Measurements from ENCODE around the gene DLGAP3.

Gene DLGAP3

DNA sequence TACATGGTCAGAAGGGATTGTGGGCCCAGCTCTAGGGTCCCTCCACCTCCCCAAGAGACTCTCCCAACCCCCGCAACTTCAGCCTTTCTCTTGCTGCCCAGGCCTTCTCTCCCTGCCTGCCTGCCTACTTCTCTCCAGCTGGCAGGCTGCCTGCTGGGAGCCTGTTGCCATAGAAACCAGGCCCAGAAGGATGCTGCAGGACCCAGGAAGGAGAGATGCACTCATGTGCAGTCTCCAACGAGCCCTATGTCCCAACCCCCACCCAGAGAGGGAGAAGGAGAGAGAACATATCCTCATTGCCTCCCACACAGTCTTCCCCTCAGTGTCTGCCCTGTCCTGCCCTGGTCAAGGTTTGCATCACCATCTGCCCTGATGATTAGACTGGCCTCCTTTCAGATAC, 59.1 kb downstream of the DLGAP3 start:
- peak overlapping the region; percentile 5 for H3K9ac ChIP-seq (ENCODE audit: low read depth, low read length, poor library complexity)
- DNase-seq (ENCODE audit: low spot score) = no peak
- H2AFZ ChIP-seq (ENCODE audit: low read length) = no peak overlapping the region
- H3K23ac ChIP-seq (ENCODE audit: low read depth, low read length, poor library complexity) = no peak overlapping the region
- H3K18ac ChIP-seq (ENCODE audit: low read length) = no peak overlapping the region
- no peak overlapping the region for H4K8ac ChIP-seq (ENCODE audit: low read depth, low read length)
- no peaks in the 10 kb centered on the region for H3K79me1 ChIP-seq (ENCODE audit: low read depth, low read length)
- H2BK120ac ChIP-seq (ENCODE audit: low read depth, low read length) = no peak overlapping the region
- H4K91ac ChIP-seq (ENCODE audit: low read depth, low read length, poor library complexity) = no peak overlapping the region
- no peak overlapping the region for H2BK12ac ChIP-seq (ENCODE audit: low read length)
- no peak overlapping the region for H2BK5ac ChIP-seq (ENCODE audit: low read length)
- peaks cover 0 to 19% (median 4%) of the 10 kb centered on the region in 3 experiments for H3K27me3 ChIP-seq (ENCODE audit: control insufficient read depth in 3 of 3, insufficient read depth in 3 of 3, low read depth in 1 of 3, low read length in 3 of 3)
- H3K4me3 ChIP-seq (ENCODE audit: low read length in 2 of 2) = peak overlapping the region in 1 of 2 donors; percentile 48
- peaks cover 0 to 1% of the 10 kb centered on the region in 2 donors for H3K4me1 ChIP-seq (ENCODE audit: control insufficient read depth in 2 of 2, insufficient read depth in 1 of 2, low read depth in 1 of 2, low read length in 2 of 2)
- no peak overlapping the region for H3K27ac ChIP-seq (replicated peaks; ENCODE audit: low read length)
- no peak overlapping the region for H2AK5ac ChIP-seq (ENCODE audit: low read depth, low read length)
- H3K4ac ChIP-seq (ENCODE audit: low read length) = no peak overlapping the region
- H2BK15ac ChIP-seq (ENCODE audit: low read length) = no peak overlapping the region
- no peak overlapping the region for H3K14ac ChIP-seq (ENCODE audit: low read length)
- no peaks in the 10 kb centered on the region for H3K36me3 ChIP-seq (replicated peaks in 1 of 2; ENCODE audit: control insufficient read depth in 2 of 2, insufficient read depth in 2 of 2, low read length in 2 of 2)
- no peaks in the 10 kb centered on the region for H3K9me3 ChIP-seq (replicated peaks in 1 of 2; ENCODE audit: control insufficient read depth in 2 of 2, insufficient read depth in 1 of 2, low read depth in 1 of 2, low read length in 2 of 2)
- no peak overlapping the region for H3K4me2 ChIP-seq (ENCODE audit: insufficient read depth, low read length, poor library complexity, severe bottlenecking)
- no CpG with 5 or more reads among the region's 2 CpGs for WGBS, 2 donors (ENCODE audit: extremely low coverage in 2 of 2, insufficient read length in 2 of 2, insufficient replicate concordance in 1 of 2)

DNA sequence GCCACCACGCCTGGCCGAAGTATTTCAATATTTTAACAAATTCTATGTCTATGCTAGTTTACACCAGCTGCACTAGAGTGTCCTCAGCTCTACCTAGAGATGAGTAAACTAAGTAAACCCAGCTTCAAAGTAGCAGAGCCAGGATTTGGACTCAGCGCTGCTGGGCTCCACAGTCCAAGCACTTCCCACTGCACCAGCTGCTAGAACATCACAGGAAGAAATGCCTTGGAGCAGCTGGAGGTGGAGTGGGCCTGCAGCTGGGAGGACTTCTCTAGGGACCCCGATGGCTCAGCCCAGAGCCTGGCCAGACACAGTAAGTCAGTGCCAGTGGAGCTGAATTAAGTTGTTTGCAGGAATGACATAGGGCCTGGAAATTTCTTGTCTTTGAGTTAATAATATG, 59.7 kb downstream of the DLGAP3 start:
- H3K36me3 ChIP-seq (replicated peaks in 1 of 2; ENCODE audit: control insufficient read depth in 2 of 2, insufficient read depth in 2 of 2, low read length in 2 of 2) = no peaks in the 10 kb centered on the region
- no peak overlapping the region for H2BK120ac ChIP-seq (ENCODE audit: low read depth, low read length)
- no peak overlapping the region for H3K18ac ChIP-seq (ENCODE audit: low read length)
- H2AFZ ChIP-seq (ENCODE audit: low read length) = no peak overlapping the region
- no peak overlapping the region for H2AK5ac ChIP-seq (ENCODE audit: low read depth, low read length)
- no peak overlapping the region for H3K27ac ChIP-seq (replicated peaks; ENCODE audit: low read length)
- H2BK15ac ChIP-seq (ENCODE audit: low read length) = no peak overlapping the region
- H4K91ac ChIP-seq (ENCODE audit: low read depth, low read length, poor library complexity) = no peak overlapping the region
- peaks cover 0 to 25% (median 4%) of the 10 kb centered on the region in 3 experiments for H3K27me3 ChIP-seq (ENCODE audit: control insufficient read depth in 3 of 3, insufficient read depth in 3 of 3, low read depth in 1 of 3, low read length in 3 of 3)
- no peak overlapping the region for H3K4ac ChIP-seq (ENCODE audit: low read length)
- H3K9ac ChIP-seq (ENCODE audit: low read depth, low read length, poor library complexity) = no peak overlapping the region
- no peaks in the 10 kb centered on the region for H3K9me3 ChIP-seq (replicated peaks in 1 of 2; ENCODE audit: control insufficient read depth in 2 of 2, insufficient read depth in 1 of 2, low read depth in 1 of 2, low read length in 2 of 2)
- WGBS, 2 donors (ENCODE audit: extremely low coverage in 2 of 2, insufficient read length in 2 of 2, insufficient replicate concordance in 1 of 2) = no CpG with 5 or more reads among the region's 4 CpGs
- H3K4me2 ChIP-seq (ENCODE audit: insufficient read depth, low read length, poor library complexity, severe bottlenecking) = no peak overlapping the region
- no peak overlapping the region for H4K8ac ChIP-seq (ENCODE audit: low read depth, low read length)
- DNase-seq (ENCODE audit: low spot score) = no peak
- no peak overlapping the region for H3K14ac ChIP-seq (ENCODE audit: low read length)
- H2BK5ac ChIP-seq (ENCODE audit: low read length) = no peak overlapping the region
- no peak overlapping the region for H3K23ac ChIP-seq (ENCODE audit: low read depth, low read length, poor library complexity)
- H2BK12ac ChIP-seq (ENCODE audit: low read length) = no peak overlapping the region
- H3K79me1 ChIP-seq (ENCODE audit: low read depth, low read length) = no peaks in the 10 kb centered on the region
- H3K4me3 ChIP-seq (ENCODE audit: low read length in 2 of 2) = no peak overlapping the region
- H3K4me1 ChIP-seq (ENCODE audit: control insufficient read depth in 2 of 2, insufficient read depth in 1 of 2, low read depth in 1 of 2, low read length in 2 of 2) = peaks cover 0 to 1% of the 10 kb centered on the region in 2 donors

DNA sequence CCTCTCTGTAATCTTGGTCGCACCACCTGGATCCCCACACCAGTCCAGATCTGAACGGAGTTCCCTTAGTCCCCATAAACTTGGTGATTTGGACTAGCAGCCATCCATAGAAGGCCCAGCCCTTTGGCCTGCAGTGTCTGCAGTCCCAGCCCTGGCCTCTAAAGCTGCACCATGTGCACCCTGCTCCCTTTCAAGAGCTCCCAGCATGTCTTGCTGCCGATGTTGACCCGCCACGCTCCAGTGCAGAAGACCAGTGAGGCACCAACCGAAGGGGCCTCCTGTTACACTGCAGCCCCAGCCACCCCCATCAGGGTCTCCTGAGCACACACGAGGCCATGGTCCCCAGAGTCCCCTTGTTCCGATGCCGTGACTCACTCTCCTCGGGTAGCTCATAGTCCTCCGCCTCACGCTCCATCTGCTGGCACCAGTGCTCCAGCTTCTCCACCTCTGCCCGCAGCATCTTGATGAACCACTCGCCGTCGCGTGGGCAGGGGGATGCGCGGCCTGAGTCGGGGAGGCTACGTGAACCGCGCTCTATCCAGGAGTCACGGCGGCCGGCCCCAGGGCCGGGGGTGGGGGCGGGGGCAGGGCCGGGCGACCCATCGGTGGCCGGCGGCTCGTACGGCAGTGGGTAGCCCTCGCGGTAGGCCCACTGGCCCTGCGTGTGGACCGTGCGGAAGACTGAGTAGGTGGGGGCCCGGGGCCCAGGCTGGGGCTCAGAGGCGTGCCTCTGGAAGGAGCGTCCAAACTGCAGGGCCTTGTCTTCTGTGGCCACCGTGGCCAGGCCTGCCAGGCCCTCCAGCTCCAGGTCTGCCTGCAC, 61.0 kb downstream of the DLGAP3 start:
- no peak overlapping the region for H3K27ac ChIP-seq (replicated peaks; ENCODE audit: low read length)
- H3K9ac ChIP-seq (ENCODE audit: low read depth, low read length, poor library complexity) = no peak overlapping the region
- no peak overlapping the region for H2AK5ac ChIP-seq (ENCODE audit: low read depth, low read length)
- no peak overlapping the region for H4K91ac ChIP-seq (ENCODE audit: low read depth, low read length, poor library complexity)
- H4K8ac ChIP-seq (ENCODE audit: low read depth, low read length) = no peak overlapping the region
- no CpG with 5 or more reads among the region's 44 CpGs for WGBS, 2 donors (ENCODE audit: extremely low coverage in 2 of 2, insufficient read length in 2 of 2, insufficient replicate concordance in 1 of 2)
- H3K4ac ChIP-seq (ENCODE audit: low read length) = no peak overlapping the region
- no peak overlapping the region for H3K4me2 ChIP-seq (ENCODE audit: insufficient read depth, low read length, poor library complexity, severe bottlenecking)
- no peak overlapping the region for H2BK15ac ChIP-seq (ENCODE audit: low read length)
- H3K9me3 ChIP-seq (replicated peaks in 1 of 2; ENCODE audit: control insufficient read depth in 2 of 2, insufficient read depth in 1 of 2, low read depth in 1 of 2, low read length in 2 of 2) = no peaks in the 10 kb centered on the region
- H3K23ac ChIP-seq (ENCODE audit: low read depth, low read length, poor library complexity) = no peak overlapping the region
- no peaks in the 10 kb centered on the region for H3K36me3 ChIP-seq (replicated peaks in 1 of 2; ENCODE audit: control insufficient read depth in 2 of 2, insufficient read depth in 2 of 2, low read length in 2 of 2)
- no peak overlapping the region for H2BK120ac ChIP-seq (ENCODE audit: low read depth, low read length)
- H2BK5ac ChIP-seq (ENCODE audit: low read length) = no peak overlapping the region
- H3K14ac ChIP-seq (ENCODE audit: low read length) = no peak overlapping the region
- H3K79me1 ChIP-seq (ENCODE audit: low read depth, low read length) = no peaks in the 10 kb centered on the region
- H3K27me3 ChIP-seq (ENCODE audit: control insufficient read depth in 3 of 3, insufficient read depth in 3 of 3, low read depth in 1 of 3, low read length in 3 of 3) = peaks cover 0 to 27% (median 4%) of the 10 kb centered on the region in 3 experiments
- H3K4me1 ChIP-seq (ENCODE audit: control insufficient read depth in 2 of 2, insufficient read depth in 1 of 2, low read depth in 1 of 2, low read length in 2 of 2) = peaks cover 0 to 1% of the 10 kb centered on the region in 2 donors
- no peak overlapping the region for H3K4me3 ChIP-seq (ENCODE audit: low read length in 2 of 2)
- H3K18ac ChIP-seq (ENCODE audit: low read length) = no peak overlapping the region
- no peak overlapping the region for H2AFZ ChIP-seq (ENCODE audit: low read length)
- DNase-seq (ENCODE audit: low spot score) = no peak
- H2BK12ac ChIP-seq (ENCODE audit: low read length) = no peak overlapping the region

DNA sequence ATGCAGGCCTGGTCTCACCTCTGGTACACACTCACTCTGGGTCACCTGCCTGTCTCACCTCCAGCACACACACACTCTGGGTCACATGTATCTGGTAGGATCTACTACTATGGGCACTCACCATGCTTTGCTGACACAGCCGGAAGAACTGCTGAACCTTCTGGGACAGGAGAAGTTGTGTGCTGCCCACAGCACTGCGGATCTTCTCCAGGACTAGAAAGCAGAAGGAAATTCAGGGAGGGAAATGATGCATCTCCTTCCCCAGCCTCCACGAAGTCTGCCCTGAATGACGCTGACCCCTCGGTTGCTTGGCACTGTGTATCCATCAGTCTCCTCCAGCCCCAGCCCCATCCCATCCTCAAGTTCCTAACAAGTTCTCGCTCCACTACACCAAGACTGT, 62.0 kb downstream of the DLGAP3 start:
- no peaks in the 10 kb centered on the region for H3K36me3 ChIP-seq (replicated peaks in 1 of 2; ENCODE audit: control insufficient read depth in 2 of 2, insufficient read depth in 2 of 2, low read length in 2 of 2)
- H3K27ac ChIP-seq (replicated peaks; ENCODE audit: low read length) = no peak overlapping the region
- no CpG with 5 or more reads among the region's 6 CpGs for WGBS, 2 donors (ENCODE audit: extremely low coverage in 2 of 2, insufficient read length in 2 of 2, insufficient replicate concordance in 1 of 2)
- no peak overlapping the region for H3K4me2 ChIP-seq (ENCODE audit: insufficient read depth, low read length, poor library complexity, severe bottlenecking)
- no peak overlapping the region for H4K8ac ChIP-seq (ENCODE audit: low read depth, low read length)
- no peak overlapping the region for H4K91ac ChIP-seq (ENCODE audit: low read depth, low read length, poor library complexity)
- no peak overlapping the region for H3K23ac ChIP-seq (ENCODE audit: low read depth, low read length, poor library complexity)
- no peak overlapping the region for H3K9ac ChIP-seq (ENCODE audit: low read depth, low read length, poor library complexity)
- no peaks in the 10 kb centered on the region for H3K79me1 ChIP-seq (ENCODE audit: low read depth, low read length)
- H2BK5ac ChIP-seq (ENCODE audit: low read length) = no peak overlapping the region
- no peaks in the 10 kb centered on the region for H3K9me3 ChIP-seq (replicated peaks in 1 of 2; ENCODE audit: control insufficient read depth in 2 of 2, insufficient read depth in 1 of 2, low read depth in 1 of 2, low read length in 2 of 2)
- DNase-seq (ENCODE audit: low spot score) = no peak
- peaks cover 0 to 1% of the 10 kb centered on the region in 2 donors for H3K4me1 ChIP-seq (ENCODE audit: control insufficient read depth in 2 of 2, insufficient read depth in 1 of 2, low read depth in 1 of 2, low read length in 2 of 2)
- H2AK5ac ChIP-seq (ENCODE audit: low read depth, low read length) = no peak overlapping the region
- H2AFZ ChIP-seq (ENCODE audit: low read length) = no peak overlapping the region
- H3K14ac ChIP-seq (ENCODE audit: low read length) = no peak overlapping the region
- no peak overlapping the region for H3K4ac ChIP-seq (ENCODE audit: low read length)
- no peak overlapping the region for H3K4me3 ChIP-seq (ENCODE audit: low read length in 2 of 2)
- no peak overlapping the region for H3K18ac ChIP-seq (ENCODE audit: low read length)
- H2BK12ac ChIP-seq (ENCODE audit: low read length) = no peak overlapping the region
- no peak overlapping the region for H2BK15ac ChIP-seq (ENCODE audit: low read length)
- H2BK120ac ChIP-seq (ENCODE audit: low read depth, low read length) = no peak overlapping the region
- H3K27me3 ChIP-seq (ENCODE audit: control insufficient read depth in 3 of 3, insufficient read depth in 3 of 3, low read depth in 1 of 3, low read length in 3 of 3) = peaks cover 0 to 30% (median 4%) of the 10 kb centered on the region in 3 experiments
